ENCODE measurements around the gene CNOT1. TPM values are rescaled to one million over a fixed set of nuclear protein-coding genes. Genes with fewer than 3 reads are reported as not detected.

Gene CNOT1
- polyA plus RNA-seq, 2 donors = 53.7 to 105 TPM

GRCh38 chr16:58535100-58535499 is 94.5 kb downstream of the CNOT1 start:
- peaks cover 17 to 37% of the 10 kb centered on the region in 2 donors for H3K36me3 ChIP-seq (ENCODE audit: control insufficient read depth in 2 of 2, insufficient read depth in 2 of 2, low read length in 1 of 2)
- WGBS, 2 donors = 78 to 95% methylated on average over 3 of the region's 3 CpGs

DNA sequence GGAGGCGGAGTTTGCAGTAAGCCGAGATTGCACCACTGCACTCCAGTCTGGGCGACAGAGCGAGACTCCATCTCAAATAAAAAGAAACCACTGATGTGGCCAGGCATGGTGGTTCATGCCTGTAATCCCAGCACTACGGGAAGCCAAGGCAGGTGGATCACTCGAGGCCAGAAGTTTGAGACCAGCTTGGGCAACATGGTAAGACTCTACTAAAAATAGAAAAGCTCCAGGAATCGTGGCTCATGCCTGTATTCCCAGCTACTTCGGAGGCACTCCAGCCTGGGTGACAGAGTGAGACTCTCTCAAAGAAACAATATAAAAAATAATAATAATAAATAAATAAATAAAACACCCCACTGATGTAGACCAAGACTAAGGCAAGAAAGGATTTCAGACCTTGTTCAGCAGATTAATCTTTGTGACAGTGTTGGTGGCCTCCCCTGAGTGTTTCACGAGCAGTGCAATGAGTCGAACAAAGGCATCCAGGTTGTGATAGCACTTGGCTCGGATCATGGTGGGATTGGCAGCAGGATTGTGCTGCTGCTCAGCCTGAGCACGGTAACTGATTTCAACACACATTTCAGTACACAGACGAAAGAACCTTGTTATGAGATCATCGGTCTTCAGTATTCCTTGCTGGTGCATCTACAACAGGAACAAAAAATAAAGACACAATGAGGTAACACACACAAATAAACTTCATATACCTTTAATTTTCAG is 95.7 kb downstream of the CNOT1 start:
- Histone ChIP-seq H3K36me3 (ENCODE audit: control insufficient read depth in 2 of 2, insufficient read depth in 2 of 2, low read length in 1 of 2) (peaks cover 19 to 31% of the 10 kb centered on the region in 2 donors), H3K9me3 (ENCODE audit: control insufficient read depth in 2 of 2, insufficient read depth in 1 of 2, low read depth in 1 of 2, low read length in 1 of 2) (no peaks in the 10 kb centered on the region), H3K27me3 (ENCODE audit: control insufficient read depth in 1 of 2, insufficient read depth in 2 of 2, low read length in 2 of 2) (no peaks in the 10 kb centered on the region), H3K4me1 (ENCODE audit: control insufficient read depth in 2 of 2, insufficient read depth in 2 of 2, low read length in 1 of 2) (no peaks in the 10 kb centered on the region), H3K4me3 (ENCODE audit: low read depth in 1 of 2, low read length in 2 of 2) (no peak overlapping the region), H3K27ac (ENCODE audit: low read depth in 2 of 2, low read length in 1 of 2) (no peak overlapping the region)
- WGBS, 2 donors = 92 to 96% methylated on average over 14 of the region's 14 CpGs

More at GRCh38 chr16:58535100-58535499, 94.5 kb downstream of the CNOT1 start:
- Histone ChIP-seq H3K9me3 (ENCODE audit: control insufficient read depth in 2 of 2, insufficient read depth in 1 of 2, low read depth in 1 of 2, low read length in 1 of 2) (no peaks in the 10 kb centered on the region), H3K27ac (ENCODE audit: low read depth in 2 of 2, low read length in 1 of 2) (no peak overlapping the region), H3K27me3 (ENCODE audit: control insufficient read depth in 1 of 2, insufficient read depth in 2 of 2, low read length in 2 of 2) (no peaks in the 10 kb centered on the region), H3K4me3 (ENCODE audit: low read depth in 1 of 2, low read length in 2 of 2) (no peak overlapping the region), H3K4me1 (ENCODE audit: control insufficient read depth in 2 of 2, insufficient read depth in 2 of 2, low read length in 1 of 2) (no peaks in the 10 kb centered on the region)

DNA sequence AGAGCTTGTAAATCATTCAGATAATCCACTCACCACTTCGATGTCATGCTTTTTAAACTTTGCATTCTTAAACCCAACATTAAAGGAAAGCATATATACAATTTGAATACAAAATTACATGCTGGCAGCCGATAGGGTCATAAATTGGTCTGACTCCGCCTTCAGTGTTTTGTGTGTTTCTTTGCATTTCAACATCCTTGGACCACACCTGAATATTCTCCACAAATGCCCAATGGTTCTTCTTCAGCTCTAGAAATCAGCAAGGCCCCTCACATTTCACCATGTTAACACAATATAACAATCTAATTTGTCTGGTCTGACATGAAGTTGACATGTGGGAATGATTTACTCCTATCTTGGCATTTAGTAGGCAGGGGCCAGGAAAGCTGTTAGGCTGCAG is 97.2 kb downstream of the CNOT1 start:
- no peaks in the 10 kb centered on the region for H3K27me3 ChIP-seq (ENCODE audit: control insufficient read depth in 1 of 2, insufficient read depth in 2 of 2, low read length in 2 of 2)
- no peaks in the 10 kb centered on the region for H3K4me1 ChIP-seq (ENCODE audit: control insufficient read depth in 2 of 2, insufficient read depth in 2 of 2, low read length in 1 of 2)
- H3K27ac ChIP-seq (ENCODE audit: low read depth in 2 of 2, low read length in 1 of 2) = no peak overlapping the region
- WGBS, 2 donors = 91 to 94% methylated on average over 3 of the region's 3 CpGs
- no peak overlapping the region for H3K4me3 ChIP-seq (ENCODE audit: low read depth in 1 of 2, low read length in 2 of 2)
- H3K36me3 ChIP-seq (ENCODE audit: control insufficient read depth in 2 of 2, insufficient read depth in 2 of 2, low read length in 1 of 2) = peaks cover 19 to 27% of the 10 kb centered on the region in 2 donors
- no peaks in the 10 kb centered on the region for H3K9me3 ChIP-seq (ENCODE audit: control insufficient read depth in 2 of 2, insufficient read depth in 1 of 2, low read depth in 1 of 2, low read length in 1 of 2)

- H3K4me1 ChIP-seq (ENCODE audit: control insufficient read depth in 2 of 2, insufficient read depth in 2 of 2, low read length in 1 of 2) = no peaks in the 10 kb centered on the region
- H3K27ac ChIP-seq (ENCODE audit: low read depth in 2 of 2, low read length in 1 of 2) = no peak overlapping the region
- WGBS, 2 donors = 84 to 87% methylated on average over 5 of the region's 5 CpGs
Observed at GRCh38 chr16:58530179-58530578, 99.4 kb downstream of the CNOT1 start.

DNA sequence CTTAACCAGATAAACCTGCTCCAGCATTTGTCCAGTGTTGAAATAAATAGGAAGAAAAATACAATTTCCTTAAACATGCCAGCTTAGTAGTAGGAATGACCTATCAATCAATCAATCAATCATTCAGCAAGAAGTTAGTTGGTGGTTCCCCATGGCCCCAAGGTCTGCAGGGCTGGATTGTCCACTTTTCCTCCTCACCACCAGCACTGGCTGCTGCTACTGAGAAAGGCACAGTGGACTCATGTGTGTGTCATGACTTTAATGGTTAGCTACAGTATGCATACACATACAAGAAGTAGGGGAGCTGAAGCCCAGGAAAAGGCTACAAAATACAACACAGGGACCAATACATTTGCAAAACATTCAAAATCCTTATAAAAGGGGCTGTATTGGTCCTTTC is 109.9 kb downstream of the CNOT1 start:
- H3K4me1 ChIP-seq (ENCODE audit: control insufficient read depth in 2 of 2, insufficient read depth in 2 of 2, low read length in 1 of 2) = peaks cover 0 to 7% of the 10 kb centered on the region in 2 donors
- no peaks in the 10 kb centered on the region for H3K9me3 ChIP-seq (ENCODE audit: control insufficient read depth in 2 of 2, insufficient read depth in 1 of 2, low read depth in 1 of 2, low read length in 1 of 2)
- no peak overlapping the region for H3K27ac ChIP-seq (ENCODE audit: low read depth in 2 of 2, low read length in 1 of 2)
- H3K36me3 ChIP-seq (ENCODE audit: control insufficient read depth in 2 of 2, insufficient read depth in 2 of 2, low read length in 1 of 2) = peaks cover 2 to 25% of the 10 kb centered on the region in 2 donors
- no peak overlapping the region for H3K4me3 ChIP-seq (ENCODE audit: low read depth in 1 of 2, low read length in 2 of 2)
- no peaks in the 10 kb centered on the region for H3K27me3 ChIP-seq (ENCODE audit: control insufficient read depth in 1 of 2, insufficient read depth in 2 of 2, low read length in 2 of 2)

More at GRCh38 chr16:58530179-58530578, 99.4 kb downstream of the CNOT1 start:
- peaks cover 21 to 23% of the 10 kb centered on the region in 2 donors for H3K36me3 ChIP-seq (ENCODE audit: control insufficient read depth in 2 of 2, insufficient read depth in 2 of 2, low read length in 1 of 2)
- no peaks in the 10 kb centered on the region for H3K27me3 ChIP-seq (ENCODE audit: control insufficient read depth in 1 of 2, insufficient read depth in 2 of 2, low read length in 2 of 2)
- no peaks in the 10 kb centered on the region for H3K9me3 ChIP-seq (ENCODE audit: control insufficient read depth in 2 of 2, insufficient read depth in 1 of 2, low read depth in 1 of 2, low read length in 1 of 2)
- no peak overlapping the region for H3K4me3 ChIP-seq (ENCODE audit: low read depth in 1 of 2, low read length in 2 of 2)

DNA sequence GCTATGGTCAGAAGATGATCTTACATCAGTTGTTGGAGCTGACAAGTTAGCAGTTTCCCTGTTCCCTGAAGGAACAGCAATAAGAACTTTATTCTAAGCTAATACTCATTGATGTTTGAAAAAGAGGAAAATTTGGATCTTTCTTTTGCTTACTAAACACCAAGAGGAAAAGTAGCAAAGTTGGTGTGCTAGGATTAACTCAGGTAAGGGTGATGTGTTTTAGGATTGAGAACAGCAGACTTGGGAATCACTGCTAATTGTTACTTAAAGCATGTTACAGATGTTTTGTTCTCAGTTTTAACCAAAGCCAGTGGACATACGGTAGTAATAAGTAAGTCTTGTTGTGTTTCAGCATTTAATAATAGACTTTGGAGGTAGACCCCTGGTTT is 110.7 kb downstream of the CNOT1 start:
- peaks cover 0 to 7% of the 10 kb centered on the region in 2 donors for H3K4me1 ChIP-seq (ENCODE audit: control insufficient read depth in 2 of 2, insufficient read depth in 2 of 2, low read length in 1 of 2)
- no peaks in the 10 kb centered on the region for H3K9me3 ChIP-seq (ENCODE audit: control insufficient read depth in 2 of 2, insufficient read depth in 1 of 2, low read depth in 1 of 2, low read length in 1 of 2)
- no peaks in the 10 kb centered on the region for H3K27me3 ChIP-seq (ENCODE audit: control insufficient read depth in 1 of 2, insufficient read depth in 2 of 2, low read length in 2 of 2)
- no peak overlapping the region for H3K27ac ChIP-seq (ENCODE audit: low read depth in 2 of 2, low read length in 1 of 2)
- WGBS, 2 donors = 69 to 77% methylated on average over 1 of the region's 1 CpG
- no peak overlapping the region for H3K4me3 ChIP-seq (ENCODE audit: low read depth in 1 of 2, low read length in 2 of 2)
- peaks cover 2 to 24% of the 10 kb centered on the region in 2 donors for H3K36me3 ChIP-seq (ENCODE audit: control insufficient read depth in 2 of 2, insufficient read depth in 2 of 2, low read length in 1 of 2)

GRCh38 chr16:58518083-58518979 is 111.3 kb downstream of the CNOT1 start:
- H3K27me3 ChIP-seq (ENCODE audit: control insufficient read depth in 1 of 2, insufficient read depth in 2 of 2, low read length in 2 of 2) = no peaks in the 10 kb centered on the region
- 69 to 71% methylated on average over 8 of the region's 8 CpGs for WGBS, 2 donors
- no peak overlapping the region for H3K27ac ChIP-seq (ENCODE audit: low read depth in 2 of 2, low read length in 1 of 2)
- H3K9me3 ChIP-seq (ENCODE audit: control insufficient read depth in 2 of 2, insufficient read depth in 1 of 2, low read depth in 1 of 2, low read length in 1 of 2) = no peaks in the 10 kb centered on the region
- H3K36me3 ChIP-seq (ENCODE audit: control insufficient read depth in 2 of 2, insufficient read depth in 2 of 2, low read length in 1 of 2) = peaks cover 2 to 22% of the 10 kb centered on the region in 2 donors
- peaks cover 0 to 7% of the 10 kb centered on the region in 2 donors for H3K4me1 ChIP-seq (ENCODE audit: control insufficient read depth in 2 of 2, insufficient read depth in 2 of 2, low read length in 1 of 2)
- H3K4me3 ChIP-seq (ENCODE audit: low read depth in 1 of 2, low read length in 2 of 2) = no peak overlapping the region

- 83 to 86% methylated on average over 4 of the region's 4 CpGs for WGBS, 2 donors
- Histone ChIP-seq H3K36me3 (ENCODE audit: control insufficient read depth in 2 of 2, insufficient read depth in 2 of 2, low read length in 1 of 2) (peaks cover 0 to 27% of the 10 kb centered on the region in 2 donors), H3K4me1 (ENCODE audit: control insufficient read depth in 2 of 2, insufficient read depth in 2 of 2, low read length in 1 of 2) (peaks cover 0 to 7% of the 10 kb centered on the region in 2 donors), H3K27me3 (ENCODE audit: control insufficient read depth in 1 of 2, insufficient read depth in 2 of 2, low read length in 2 of 2) (no peaks in the 10 kb centered on the region), H3K4me3 (ENCODE audit: low read depth in 1 of 2, low read length in 2 of 2) (no peak overlapping the region), H3K9me3 (ENCODE audit: control insufficient read depth in 2 of 2, insufficient read depth in 1 of 2, low read depth in 1 of 2, low read length in 1 of 2) (no peaks in the 10 kb centered on the region), H3K27ac (ENCODE audit: low read depth in 2 of 2, low read length in 1 of 2) (peak overlapping the region; percentile 62 to 89)
Observed at GRCh38 chr16:58516768-58517107, 112.9 kb downstream of the CNOT1 start.

- H3K4me3 ChIP-seq (ENCODE audit: low read depth in 1 of 2, low read length in 2 of 2) = peak overlapping the region; percentile 70 to 93
- 10 to 14% methylated on average over 45 to 66 of the region's 66 CpGs for WGBS, 2 donors
- peak overlapping the region; percentile 88 to 89 for H3K27ac ChIP-seq (ENCODE audit: low read depth in 2 of 2, low read length in 1 of 2)
- H3K36me3 ChIP-seq (ENCODE audit: control insufficient read depth in 2 of 2, insufficient read depth in 2 of 2, low read length in 1 of 2) = peaks cover 0 to 27% of the 10 kb centered on the region in 2 donors
- H3K4me1 ChIP-seq (ENCODE audit: control insufficient read depth in 2 of 2, insufficient read depth in 2 of 2, low read length in 1 of 2) = peaks cover 0 to 7% of the 10 kb centered on the region in 2 donors
- H3K27me3 ChIP-seq (ENCODE audit: control insufficient read depth in 1 of 2, insufficient read depth in 2 of 2, low read length in 2 of 2) = no peaks in the 10 kb centered on the region
- no peaks in the 10 kb centered on the region for H3K9me3 ChIP-seq (ENCODE audit: control insufficient read depth in 2 of 2, insufficient read depth in 1 of 2, low read depth in 1 of 2, low read length in 1 of 2)
Observed at GRCh38 chr16:58515871-58516767, 113.5 kb downstream of the CNOT1 start.

Data from esophagus (tissue), 2 donors.